ES-I3 (cell line): ENCODE results near the gene TMEM116.
"Not testable (repeated sequence)": the region's sequence is repeated elsewhere in the genome, so short reads cannot be mapped to it uniquely, and the experiment has no call there.

Experiments used
- H3K36me3 ChIP-seq: 2 replicates; pipeline ENCODE4 v1.6.1; 2013; ENCODE audit warnings: mild to moderate bottlenecking, low read length, control low read depth, moderate library complexity; ENCODE audit not compliant: insufficient read depth
- H3K4me1 ChIP-seq: 2 replicates; pipeline ENCODE4 v1.6.1; 2013; ENCODE audit warnings: mild to moderate bottlenecking, control low read depth, low read length; ENCODE audit not compliant: insufficient read depth
- H3K9ac ChIP-seq: 2 replicates; pipeline ENCODE4 v1.6.1; 2013; ENCODE audit warnings: low read depth, mild to moderate bottlenecking, low read length, moderate library complexity
- H3K9me3 ChIP-seq: 2 replicates; pipeline ENCODE4 v1.6.1; 2013; ENCODE audit warnings: mild to moderate bottlenecking, low read length, moderate library complexity; ENCODE audit not compliant: control insufficient read depth, insufficient read depth

The TMEM116 gene

DNA sequence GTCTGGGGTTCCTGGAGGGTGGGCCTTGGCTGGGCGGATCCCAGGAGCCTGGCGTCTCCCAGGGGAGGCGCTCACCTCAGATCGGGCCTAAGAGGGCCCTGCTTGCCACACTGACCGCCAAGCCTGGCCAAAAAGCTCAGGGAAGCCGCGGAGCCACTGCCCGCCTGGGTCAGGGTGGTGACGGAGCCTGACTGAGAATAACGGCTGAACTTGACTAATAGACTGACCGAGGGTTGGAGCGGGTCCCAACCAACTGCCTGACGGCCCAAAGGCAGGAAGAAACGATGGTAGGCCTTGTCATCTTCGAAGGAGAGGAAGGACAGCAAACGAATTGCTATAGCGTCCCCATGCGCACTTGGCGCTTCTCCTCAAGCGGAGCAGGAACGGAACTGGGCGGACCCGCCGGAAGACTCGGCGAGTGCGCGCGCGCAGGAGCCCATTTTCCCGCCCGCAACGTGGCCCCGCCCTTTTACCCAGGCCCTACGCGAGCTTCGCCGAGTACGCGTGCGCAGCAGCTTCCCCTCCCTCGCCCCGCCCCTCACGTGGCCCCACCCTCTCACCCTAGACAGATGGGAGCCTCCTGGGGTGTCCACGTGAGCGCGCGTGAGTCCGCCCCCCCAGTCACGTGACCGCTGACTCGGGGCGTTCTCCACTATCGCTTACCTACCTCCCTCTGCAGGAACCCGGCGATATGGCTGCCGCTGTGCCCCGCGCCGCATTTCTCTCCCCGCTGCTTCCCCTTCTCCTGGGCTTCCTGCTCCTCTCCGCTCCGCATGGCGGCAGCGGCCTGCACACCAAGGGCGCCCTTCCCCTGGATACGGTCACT, at the start of gene TMEM116, which contains the start of gene ERP29:
TSS of gene TMEM116 (minus strand) at position 391 of the 826 bp plus-strand sequence. CDS start 7,895 bp downstream, outside the sequence.
TSS of gene ERP29 (plus strand) at position 652 of the 826 bp plus-strand sequence. CDS start at position 692, 40 bp downstream.
- Histone ChIP-seq H3K9me3 (no peaks in the 10 kb centered on the region), H3K4me1 (peaks cover 8% of the 10 kb centered on the region), H3K9ac (peak within 1 kb of the TSS; percentile 77), H3K36me3 (peaks cover 7% of the 10 kb centered on the region; the same call in 1 of the 2 replicates)

DNA sequence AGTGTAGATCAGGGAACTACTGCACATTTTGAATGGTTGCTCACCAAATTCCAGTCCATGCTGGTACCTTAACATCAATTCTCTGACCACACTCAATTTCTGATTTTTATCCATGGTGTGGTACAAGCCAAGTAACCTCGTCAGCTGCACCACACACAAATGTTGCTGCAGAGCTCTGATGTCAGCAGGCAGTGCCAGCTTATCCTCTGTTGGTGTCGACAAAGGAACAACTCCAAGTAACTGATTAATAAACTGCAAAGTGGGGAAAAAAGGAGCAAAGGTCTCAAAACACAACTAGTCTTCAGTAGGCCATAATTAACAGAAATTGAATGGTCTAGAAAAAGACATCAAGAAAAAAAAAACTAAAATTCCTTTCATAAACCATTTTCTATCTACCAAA, 48.2 kb upstream of the TMEM116 start:
- Histone ChIP-seq H3K36me3 (peaks cover 28% of the 10 kb centered on the region), H3K9me3 (no peaks in the 10 kb centered on the region), H3K4me1 (no peaks in the 10 kb centered on the region), H3K9ac (no peak overlapping the region)

DNA sequence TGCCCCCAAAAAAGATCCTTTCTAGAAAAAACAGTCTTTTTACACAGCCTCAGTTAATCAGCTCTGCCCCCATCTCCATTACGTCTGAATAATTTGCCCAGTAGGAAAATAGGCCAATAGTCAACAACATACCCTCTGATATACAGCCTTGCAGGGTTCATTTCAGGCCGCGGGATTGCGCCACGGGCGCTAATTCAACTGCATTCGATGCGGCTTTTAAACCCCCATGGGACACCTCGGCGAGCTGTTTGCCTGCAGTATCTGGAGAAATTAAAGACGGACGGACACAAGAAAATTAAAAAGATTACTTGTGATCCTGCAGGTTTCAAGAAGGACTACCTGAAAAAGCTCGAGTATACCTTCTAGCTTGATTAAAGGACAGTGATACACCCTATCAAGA, 36.4 kb upstream of the TMEM116 start:
- H3K4me1 ChIP-seq, result no peaks in the 10 kb centered on the region
- no peaks in the 10 kb centered on the region for H3K9me3 ChIP-seq
- H3K9ac ChIP-seq, result no peak overlapping the region
- H3K36me3 ChIP-seq, result peaks cover 42% of the 10 kb centered on the region

DNA sequence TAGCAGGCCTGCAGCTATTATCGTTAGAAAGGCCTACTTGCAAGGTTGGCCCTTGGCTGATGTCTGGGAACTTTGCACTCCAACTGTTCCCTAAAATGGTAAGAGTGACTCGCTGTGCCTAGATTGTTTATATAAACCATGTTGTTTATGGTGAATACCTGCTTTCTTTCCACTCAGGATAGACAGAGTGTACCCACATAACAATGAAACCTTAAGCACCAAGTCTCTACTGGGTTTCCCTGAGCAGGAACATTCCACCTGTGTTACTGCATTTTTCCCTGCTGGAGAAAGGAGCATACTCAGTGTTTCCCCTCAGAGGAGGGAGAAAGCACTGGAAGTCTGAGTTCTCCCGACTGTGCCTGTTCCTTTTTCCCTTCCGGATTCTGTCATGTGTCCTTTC, 33.0 kb upstream of the TMEM116 start:
- H3K9ac ChIP-seq, result no peak overlapping the region
- H3K9me3 ChIP-seq, result no peaks in the 10 kb centered on the region
- H3K4me1 ChIP-seq, result no peaks in the 10 kb centered on the region
- H3K36me3 ChIP-seq, result peaks cover 31% of the 10 kb centered on the region

DNA sequence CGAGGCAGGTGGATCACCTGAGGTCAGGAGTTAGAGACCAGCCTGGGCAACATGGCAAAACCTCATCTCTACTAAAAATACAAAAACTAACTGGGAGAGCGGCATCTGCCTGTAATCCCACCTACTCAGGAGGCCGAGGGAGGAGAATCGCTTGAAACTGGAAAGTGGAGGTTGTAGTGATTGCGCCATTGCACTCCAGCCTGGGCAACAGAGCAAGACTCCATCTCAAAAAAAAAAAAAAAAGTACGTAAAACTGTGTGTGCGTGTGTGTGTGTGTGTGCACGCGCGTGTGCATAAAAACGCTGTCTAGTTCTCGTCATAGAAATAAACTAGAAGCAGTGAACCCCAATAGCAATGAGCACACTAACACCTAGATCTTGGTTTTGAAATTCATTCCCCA, 23.6 kb upstream of the TMEM116 start:
- H3K9ac ChIP-seq, H3K4me1 ChIP-seq, H3K9me3 ChIP-seq: not testable (repeated sequence)
- peaks cover 30% of the 10 kb centered on the region for H3K36me3 ChIP-seq

DNA sequence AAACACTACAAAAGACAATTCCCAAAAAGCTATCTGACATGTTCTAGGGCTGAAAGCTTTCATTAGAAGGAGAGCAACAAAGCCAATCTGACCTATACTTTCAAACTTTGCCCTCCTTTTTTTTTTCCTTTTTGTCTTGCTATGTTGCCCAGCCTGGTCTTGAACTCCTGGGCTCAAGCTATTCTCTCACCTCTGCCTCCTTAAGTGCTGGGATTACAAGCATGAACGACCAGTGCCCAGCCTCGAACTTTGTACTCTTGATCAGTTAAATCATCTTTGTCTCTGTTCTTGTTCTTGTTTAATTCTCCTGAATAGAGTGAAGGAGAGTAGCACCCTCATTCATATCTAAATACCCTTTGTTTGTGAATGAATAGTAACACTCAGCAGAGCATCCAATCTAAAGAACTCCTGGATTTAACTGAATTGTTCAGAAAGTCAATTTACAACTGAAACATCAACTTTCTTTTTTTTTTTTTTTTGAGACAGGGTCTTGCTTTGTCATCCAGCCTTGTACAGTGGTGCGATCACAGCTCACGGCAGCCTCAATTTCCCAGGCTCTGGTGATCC, 22.3 kb upstream of the TMEM116 start:
- H3K36me3 ChIP-seq, result peaks cover 34% of the 10 kb centered on the region
- H3K9me3 ChIP-seq, result no peaks in the 10 kb centered on the region
- H3K9ac ChIP-seq, result no peak overlapping the region
- no peaks in the 10 kb centered on the region; the same call in 1 of the 2 replicates for H3K4me1 ChIP-seq

DNA sequence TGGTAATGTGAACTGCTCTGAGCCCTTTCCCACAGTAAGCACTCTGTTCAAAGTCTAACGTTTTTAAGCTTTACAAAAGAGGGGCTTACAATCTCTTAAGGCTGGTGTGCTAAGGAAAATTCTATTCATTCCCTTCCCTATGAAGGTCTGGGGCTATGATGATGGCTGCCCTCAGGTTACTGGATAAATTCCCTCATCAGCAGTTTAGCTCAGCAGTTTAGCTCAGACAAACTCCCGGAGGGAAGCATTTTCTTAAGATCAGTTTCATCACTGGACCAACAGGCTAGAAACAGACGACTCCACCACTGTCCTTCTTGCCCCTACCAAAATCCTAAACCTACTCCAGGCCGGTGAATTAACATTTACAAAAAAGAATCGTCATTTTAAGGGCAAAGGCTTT, 19.3 kb upstream of the TMEM116 start:
- H3K9ac ChIP-seq, result no peak overlapping the region
- peaks cover 32% of the 10 kb centered on the region for H3K36me3 ChIP-seq
- no peaks in the 10 kb centered on the region; the same call in 1 of the 2 replicates for H3K4me1 ChIP-seq
- H3K9me3 ChIP-seq, result no peaks in the 10 kb centered on the region

DNA sequence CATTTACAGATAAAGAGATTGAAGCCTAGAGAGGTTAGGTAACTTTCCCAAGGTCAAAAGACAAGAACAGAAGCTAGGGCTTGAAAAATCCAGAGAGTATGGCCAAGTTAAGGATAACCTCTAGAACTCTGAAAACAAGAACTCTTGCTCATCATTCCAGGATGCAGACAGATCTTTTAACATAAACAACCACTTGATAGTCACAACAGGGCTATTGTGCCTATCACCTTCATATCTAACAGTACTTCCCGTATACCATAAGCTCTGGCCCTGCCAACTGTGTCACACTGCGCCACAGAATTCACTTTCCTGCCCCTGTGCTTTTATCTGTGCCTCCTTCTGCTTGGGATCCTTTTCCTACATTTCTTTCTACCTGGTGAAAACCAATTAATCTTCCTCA, 18.5 kb upstream of the TMEM116 start:
- Histone ChIP-seq H3K9me3 (no peaks in the 10 kb centered on the region), H3K4me1 (no peaks in the 10 kb centered on the region; the same call in 1 of the 2 replicates), H3K36me3 (peaks cover 27% of the 10 kb centered on the region), H3K9ac (no peak overlapping the region)

DNA sequence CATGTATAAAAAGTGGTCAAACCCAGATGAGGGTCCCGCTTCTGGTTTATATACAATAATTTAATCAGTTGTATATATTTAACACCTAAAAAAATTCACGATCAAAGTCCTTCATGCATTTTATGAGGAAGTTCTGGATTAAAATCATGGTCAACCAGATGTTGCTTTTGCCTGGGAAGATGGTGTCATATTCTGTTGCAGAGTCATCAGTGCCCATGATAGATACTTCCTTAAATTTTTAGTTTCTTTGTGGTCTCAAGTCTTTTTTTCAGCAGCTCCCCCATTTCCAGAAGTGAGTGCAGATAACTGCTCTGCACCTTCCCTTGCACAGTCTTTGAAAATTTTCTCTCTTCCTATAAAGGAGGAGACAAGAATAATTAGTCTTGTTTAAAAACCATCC, 16.3 kb upstream of the TMEM116 start:
- Histone ChIP-seq H3K4me1 (peaks cover 7% of the 10 kb centered on the region), H3K9ac (no peak overlapping the region), H3K36me3 (peaks cover 27% of the 10 kb centered on the region), H3K9me3 (no peaks in the 10 kb centered on the region)

DNA sequence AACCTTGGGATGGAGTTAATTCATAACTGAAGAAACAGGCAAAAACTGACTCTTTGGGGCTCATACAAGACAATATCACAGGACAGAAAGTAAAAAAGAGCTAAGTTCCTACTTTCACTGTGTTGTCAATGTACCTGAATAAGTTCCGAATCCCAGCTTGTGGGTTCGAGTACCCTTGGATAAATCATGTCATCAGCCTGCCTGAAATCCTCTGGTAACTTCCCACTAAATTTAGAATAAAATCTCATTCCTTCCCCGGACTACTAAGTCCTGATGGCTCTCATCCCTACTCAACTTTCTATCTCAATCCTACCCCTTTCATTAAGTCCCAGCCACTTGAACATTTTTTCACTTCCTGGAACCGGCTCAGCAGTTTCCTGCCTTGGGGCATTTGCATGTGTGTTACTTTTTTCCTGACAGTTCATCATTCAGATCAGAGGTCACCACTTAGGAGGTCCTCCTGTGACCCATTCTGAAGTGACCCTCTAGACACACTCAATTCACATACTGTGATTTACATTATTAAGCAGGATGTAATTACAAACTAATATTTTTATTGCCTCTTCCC, 12.9 kb upstream of the TMEM116 start:
- Histone ChIP-seq H3K36me3 (peaks cover 20% of the 10 kb centered on the region), H3K4me1 (peaks cover 12% of the 10 kb centered on the region; the same call in 1 of the 2 replicates), H3K9ac (no peak overlapping the region), H3K9me3 (no peaks in the 10 kb centered on the region)

DNA sequence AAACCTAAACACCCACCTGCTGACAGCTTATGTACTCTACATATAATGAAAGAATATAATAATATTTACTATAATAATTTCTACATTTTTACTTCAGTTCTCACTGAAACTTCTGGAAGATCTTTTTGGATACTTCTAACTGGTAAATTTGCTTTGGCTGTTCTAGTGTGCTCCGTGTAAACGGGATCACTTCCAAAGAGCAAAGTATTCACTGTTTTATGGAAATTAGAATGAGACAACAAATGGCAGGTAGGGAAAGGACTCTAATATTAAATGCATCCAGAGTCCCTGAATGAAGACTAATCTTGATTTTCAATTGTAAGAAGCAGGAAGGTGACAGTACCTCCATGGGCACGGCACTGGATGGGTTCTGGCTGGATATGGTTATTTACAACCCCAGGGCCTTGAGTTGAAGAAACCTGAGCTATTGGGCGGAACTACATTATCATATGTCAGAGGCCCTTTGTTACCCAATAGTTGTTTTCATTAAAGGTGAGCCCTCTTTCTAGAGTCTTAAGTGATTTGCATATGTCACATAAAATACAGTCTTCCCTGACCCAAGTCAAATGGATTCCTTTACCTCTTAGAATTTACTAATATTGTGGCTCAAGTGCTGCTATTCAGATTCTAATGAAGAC, 10.9 kb upstream of the TMEM116 start:
- peaks cover 16% of the 10 kb centered on the region for H3K36me3 ChIP-seq

DNA sequence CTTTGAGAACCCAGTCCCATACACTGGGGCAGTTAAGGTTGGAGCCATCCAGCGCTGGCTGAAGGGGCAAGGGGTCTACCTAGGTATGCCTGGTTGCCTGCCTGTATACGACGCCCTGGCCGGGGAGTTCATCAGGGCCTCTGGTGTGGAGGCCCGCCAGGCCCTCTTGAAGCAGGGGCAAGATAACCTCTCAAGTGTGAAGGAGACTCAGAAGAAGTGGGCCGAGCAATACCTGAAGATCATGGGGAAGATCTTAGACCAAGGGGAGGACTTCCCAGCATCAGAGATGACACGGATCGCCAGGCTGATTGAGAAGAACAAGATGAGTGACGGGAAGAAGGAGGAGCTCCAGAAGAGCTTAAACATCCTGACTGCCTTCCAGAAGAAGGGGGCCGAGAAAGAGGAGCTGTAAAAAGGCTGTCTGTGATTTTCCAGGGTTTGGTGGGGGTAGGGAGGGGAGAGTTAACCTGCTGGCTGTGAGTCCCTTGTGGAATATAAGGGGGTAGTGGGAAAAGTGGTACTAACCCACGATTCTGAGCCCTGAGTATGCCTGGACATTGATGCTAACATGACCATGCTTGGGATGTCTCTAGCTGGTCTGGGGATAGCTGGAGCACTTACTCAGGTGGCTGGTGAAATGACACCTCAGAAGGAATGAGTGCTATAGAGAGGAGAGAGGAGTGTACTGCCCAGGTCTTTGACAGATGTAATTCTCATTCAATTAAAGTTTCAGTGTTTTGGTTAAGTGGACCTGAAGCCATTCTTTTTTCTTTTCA, 9.5 kb upstream of the TMEM116 start:
- H3K36me3 ChIP-seq, result peaks cover 12% of the 10 kb centered on the region
- H3K9ac ChIP-seq, result no peak overlapping the region
- no peaks in the 10 kb centered on the region for H3K9me3 ChIP-seq
- H3K4me1 ChIP-seq, result peaks cover 12% of the 10 kb centered on the region; the same call in 1 of the 2 replicates

More for the DNA sequence above, 10.9 kb upstream of the TMEM116 start:
- Histone ChIP-seq H3K9me3 (no peaks in the 10 kb centered on the region), H3K9ac (no peak overlapping the region), H3K4me1 (peaks cover 12% of the 10 kb centered on the region; the same call in 1 of the 2 replicates)

DNA sequence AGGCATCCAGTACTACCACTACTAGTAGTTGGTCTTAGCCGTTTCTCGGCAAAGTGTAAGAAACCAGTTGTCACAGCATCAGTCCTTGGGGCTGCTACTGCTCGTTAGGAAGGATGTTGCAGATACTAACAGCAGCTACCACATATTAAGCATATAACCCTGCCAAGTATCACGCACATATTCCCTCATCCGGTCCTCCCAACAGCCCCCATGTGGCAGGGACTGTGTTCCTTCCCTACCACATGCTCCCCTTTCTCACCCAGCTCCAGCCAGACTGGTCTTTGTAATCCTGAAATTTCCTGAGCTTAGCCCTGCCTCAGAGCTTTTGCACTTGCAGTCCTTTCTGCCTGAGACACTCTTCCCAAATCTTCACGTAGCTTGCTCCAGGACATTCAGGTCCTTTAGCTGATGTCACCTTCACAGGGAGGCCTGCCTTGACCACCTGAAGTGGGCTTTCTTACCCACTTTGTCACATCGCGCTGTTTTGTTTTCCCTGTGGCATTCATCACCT, 8.0 kb upstream of the TMEM116 start:
- peaks cover 15% of the 10 kb centered on the region for H3K36me3 ChIP-seq
- no peak overlapping the region for H3K9ac ChIP-seq
- no peaks in the 10 kb centered on the region for H3K9me3 ChIP-seq
- H3K4me1 ChIP-seq, result peaks cover 7% of the 10 kb centered on the region; the same call in 1 of the 2 replicates
